CD14-positive monocyte (primary cell): ENCODE data around the gene ATE1. TPM values are rescaled to one million over a fixed set of nuclear protein-coding genes. Genes with fewer than 3 reads are reported as not detected.

Experiments
- DNase-seq, 3 donors: peaks; one replicate each; pipeline ENCODE4 v3.0.0-alpha.2; 2011 to 2022
- H2AFZ ChIP-seq: 2 replicates; pipeline ENCODE4 v1.6.0; 2012; ENCODE audit warnings: mild to moderate bottlenecking, low read depth, low read length, inconsistent platforms; ENCODE audit not compliant: insufficient read depth, poor library complexity, severe bottlenecking
- H3K27ac ChIP-seq, 2 donors: 1 replicate in 1 of 2; 2 replicates in 1 of 2; pipeline ENCODE4 v1.5.1; 2012 to 2013; ENCODE audit warnings: low read length in 2 of 2, control low read depth in 1 of 2, inconsistent platforms in 1 of 2, low read depth in 1 of 2, mild to moderate bottlenecking in 1 of 2
- H3K27me3 ChIP-seq, 2 donors: one replicate each; pipeline versions ENCODE4 v1.6.0 to v1.6.1; 2011 to 2013; ENCODE audit warnings: low read length in 2 of 2; ENCODE audit not compliant: control insufficient read depth in 2 of 2, insufficient read depth in 2 of 2
- H3K36me3 ChIP-seq, 2 donors: replicated peaks in 1 of 2; 1 replicate in 1 of 2; 2 replicates in 1 of 2; pipeline versions ENCODE4 v1.5.1 to v1.6.1; 2012 to 2013; ENCODE audit warnings: low read length in 2 of 2, control low read depth in 1 of 2, inconsistent platforms in 1 of 2, mild to moderate bottlenecking in 1 of 2; ENCODE audit not compliant: insufficient read depth in 2 of 2, control insufficient read depth in 1 of 2
- H3K4me1 ChIP-seq, 2 donors: 1 replicate in 1 of 2; 2 replicates in 1 of 2; pipeline versions ENCODE4 v1.5.1 to v1.6.1; 2012 to 2013; ENCODE audit warnings: low read length in 2 of 2, control low read depth in 1 of 2, inconsistent platforms in 1 of 2, mild to moderate bottlenecking in 1 of 2, moderate library complexity in 1 of 2; ENCODE audit not compliant: insufficient read depth in 2 of 2, control insufficient read depth in 1 of 2
- H3K4me2 ChIP-seq: replicated peaks from 2 replicates; pipeline ENCODE3; 2012; ENCODE audit warnings: low read length, moderate library complexity, mild to moderate bottlenecking; ENCODE audit not compliant: poor library complexity, severe bottlenecking; ENCODE audit errors: extremely low read depth
- H3K4me3 ChIP-seq, 3 experiments: fragments of 200-600 bp in 1 of 3; sonication (generic) in 1 of 3; replicated peaks in 1 of 3; 1 replicate in 2 of 3; 2 replicates in 1 of 3; pipeline ENCODE4 v1.5.1; 2011 to 2013; ENCODE audit warnings: low read length in 3 of 3, mild to moderate bottlenecking in 3 of 3, control low read depth in 2 of 3, low read depth in 2 of 3, inconsistent platforms in 1 of 3, moderate library complexity in 1 of 3
- H3K79me2 ChIP-seq: 2 replicates; pipeline ENCODE4 v1.6.0; 2012; ENCODE audit warnings: mild to moderate bottlenecking, control low read depth, inconsistent platforms, low read length, moderate library complexity; ENCODE audit not compliant: insufficient read depth
- H3K9ac ChIP-seq: 2 replicates; pipeline ENCODE4 v1.6.0; 2017; ENCODE audit warnings: low read length, mild to moderate bottlenecking; ENCODE audit not compliant: insufficient read depth, poor library complexity, severe bottlenecking
- H3K9me3 ChIP-seq, 2 donors: replicated peaks in 1 of 2; 1 replicate in 1 of 2; 2 replicates in 1 of 2; pipeline versions ENCODE4 v1.5.1 to v1.6.1; 2012 to 2013; ENCODE audit warnings: low read length in 2 of 2, control low read depth in 1 of 2; ENCODE audit not compliant: control insufficient read depth in 1 of 2, insufficient read depth in 1 of 2
- H4K20me1 ChIP-seq: 2 replicates; pipeline ENCODE4 v1.6.0; 2012; ENCODE audit warnings: mild to moderate bottlenecking, low read length, control low read depth, moderate library complexity; ENCODE audit not compliant: insufficient read depth
- H3K27ac Mint-ChIP-seq, 7 donors: one replicate each; pipeline ENCODE4 v1.8.0; 2020; ENCODE audit warnings: mild to moderate bottlenecking in 7 of 7, mixed read lengths in 7 of 7, moderate library complexity in 6 of 7, inconsistent platforms in 2 of 7
- H3K27me3 Mint-ChIP-seq, 3 donors: one replicate each; pipeline ENCODE4 v1.8.0; 2021 to 2022; ENCODE audit warnings: low read depth in 3 of 3, mild to moderate bottlenecking in 3 of 3, mixed read lengths in 3 of 3, moderate library complexity in 3 of 3, inconsistent platforms in 1 of 3
- H3K36me3 Mint-ChIP-seq, 2 donors: one replicate each; pipeline ENCODE4 v1.8.0; 2020; ENCODE audit warnings: mixed read lengths in 2 of 2, inconsistent platforms in 1 of 2, mild to moderate bottlenecking in 1 of 2
- H3K4me1 Mint-ChIP-seq: one replicate; pipeline ENCODE4 v1.8.0; 2020; ENCODE audit warnings: mild to moderate bottlenecking, mixed read lengths
- H3K4me3 Mint-ChIP-seq, 2 donors: one replicate each; pipeline ENCODE4 v1.8.0; 2020; ENCODE audit warnings: mild to moderate bottlenecking in 2 of 2, mixed read lengths in 2 of 2, moderate library complexity in 1 of 2
- H3K9me3 Mint-ChIP-seq, 7 donors: one replicate each; pipeline ENCODE4 v1.8.0; 2020 to 2022; ENCODE audit warnings: mixed read lengths in 7 of 7, mild to moderate bottlenecking in 6 of 7, moderate library complexity in 6 of 7, inconsistent platforms in 2 of 7
- CTCF ChIP-seq: fragments of 200-600 bp; IDR thresholded peaks from one replicate; pipeline ENCODE4 v1.8.0; 2022; ENCODE audit warnings: antibody characterized with exemption, mild to moderate bottlenecking
- WGBS: methylation state at CpG from one replicate; pipeline ENCODE4 v1.1.5; 2013; ENCODE audit warnings: missing lambda C conversion rate; ENCODE audit not compliant: insufficient coverage; 5-methylcytosine and 5-hydroxymethylcytosine counted together
- intact Hi-C, 2 donors: fragments of 100-400 bp; cut with micrococcal nuclease; formaldehyde crosslinking; loops; one replicate each; pipeline versions ENCODE4 v1.15.0 to v1.15.1; 2023
- polyA plus RNA-seq, 3 donors: library from polyadenylated mRNA; depleted of rRNA in 1 of 3; unstranded in 2 of 3; stranded (reverse) in 1 of 3; fragments of 300-500 nt in 2 of 3; fragments of >200 nt in 1 of 3; fragmentation: Illumina TruSeq in 2 of 3; gene quantifications; 1 replicate in 2 of 3; 2 replicates in 1 of 3; pipeline ENCODE4 v1.2.3, GENCODE V29; 2012 to 2021

Gene ATE1
- polyA plus RNA-seq, 3 donors: 9.2 to 19.5 (median 15.8) TPM

- peaks cover 12 to 26% of the 10 kb centered on the region in 2 donors for H3K4me1 ChIP-seq
- peaks cover 0 to 9% of the 10 kb centered on the region in 2 donors for H3K36me3 ChIP-seq
- peaks cover 34 to 50% of the 10 kb centered on the region in 2 donors for H3K27me3 ChIP-seq
- no CpG with 5 or more reads among the region's 2 CpGs for WGBS
- no peak overlapping the region for H3K4me3 ChIP-seq
- Mint-ChIP-seq H3K27ac (no peak overlapping the region), H3K9me3 (peaks cover 0 to 8% (median 3%) of the 10 kb centered on the region in 7 donors), H3K4me1 (peaks cover 28% of the 10 kb centered on the region), H3K27me3 (peaks cover 26 to 50% (median 46%) of the 10 kb centered on the region in 3 donors), H3K4me3 (peak overlapping the region in 1 of 2 donors; percentile 59), H3K36me3 (peaks cover 13 to 29% of the 10 kb centered on the region in 2 donors)
- no peak for TF ChIP-seq CTCF
- no peak overlapping the region for H3K4me2 ChIP-seq
- no peak overlapping the region for H2AFZ ChIP-seq
- DNase-seq: no peak
- H3K9ac ChIP-seq: no peak overlapping the region
- H3K27ac ChIP-seq: no peak overlapping the region
- intact Hi-C loops: no loop called here
- no peaks in the 10 kb centered on the region for H3K79me2 ChIP-seq
- no peaks in the 10 kb centered on the region for H4K20me1 ChIP-seq
- H3K9me3 ChIP-seq: no peaks in the 10 kb centered on the region
Observed at GRCh38 chr10:121740069-121740468, 187.8 kb downstream of the ATE1 start.

- Histone ChIP-seq H2AFZ (no peak overlapping the region), H4K20me1 (no peaks in the 10 kb centered on the region), H3K4me3 (no peak overlapping the region), H3K4me1 (peaks cover 12 to 26% of the 10 kb centered on the region in 2 donors), H3K79me2 (no peaks in the 10 kb centered on the region), H3K4me2 (no peak overlapping the region), H3K27me3 (peaks cover 42 to 50% of the 10 kb centered on the region in 2 donors), H3K27ac (no peak overlapping the region), H3K36me3 (peaks cover 0 to 9% of the 10 kb centered on the region in 2 donors), H3K9ac (no peak overlapping the region), H3K9me3 (no peaks in the 10 kb centered on the region)
- peaks cover 28% of the 10 kb centered on the region for H3K4me1 Mint-ChIP-seq
- H3K9me3 Mint-ChIP-seq: peaks cover 0 to 8% (median 3%) of the 10 kb centered on the region in 7 donors
- intact Hi-C loops: no loop called here
- 100% methylated on average over 2 of the region's 4 CpGs for WGBS
- no peak overlapping the region for H3K27ac Mint-ChIP-seq
- TF ChIP-seq CTCF: no peak
- H3K4me3 Mint-ChIP-seq: peak overlapping the region in 1 of 2 donors; percentile 35
- DNase-seq: no peak
- peaks cover 13 to 25% of the 10 kb centered on the region in 2 donors for H3K36me3 Mint-ChIP-seq
- H3K27me3 Mint-ChIP-seq: peaks cover 31 to 55% (median 54%) of the 10 kb centered on the region in 3 donors
Observed at GRCh38 chr10:121739114-121739513, 188.7 kb downstream of the ATE1 start.
